Adrenal gland (tissue), 12 donors: ENCODE results near the gene THRB. TPM values are rescaled to one million over a fixed set of nuclear protein-coding genes. Genes with fewer than 3 reads are reported as not detected.

ENCODE experiments used
- DNase-seq, 7 donors: peaks; one replicate each; pipeline ENCODE4 v3.0.0-alpha.2; 2019 to 2020
- H3K27ac ChIP-seq, 5 donors: fragments of 200-600 bp; sonication (generic) in 4 of 5; 1 replicate in 3 of 5; 2 replicates in 2 of 5; pipeline versions ENCODE4 v1.5.1 to v1.8.0; 2016 to 2020; ENCODE audit warnings: mild to moderate bottlenecking in 1 of 5
- H3K27me3 ChIP-seq: fragments of 200-600 bp; 2 replicates; pipeline ENCODE4 v1.8.0; 2021
- H3K36me3 ChIP-seq, 2 donors: fragments of 200-600 bp; replicated peaks in 1 of 2; 1 replicate in 1 of 2; 2 replicates in 1 of 2; pipeline versions ENCODE4 v1.5.1 to v1.8.0; 2018 to 2022
- H3K4me1 ChIP-seq, 2 donors: fragments of 200-600 bp; replicated peaks in 1 of 2; 1 replicate in 1 of 2; 2 replicates in 1 of 2; pipeline versions ENCODE4 v1.5.1 to v1.8.0; 2018 to 2021
- H3K4me3 ChIP-seq, 4 donors: fragments of 200-600 bp; sonication (generic) in 3 of 4; one replicate each; pipeline ENCODE4 v1.5.1; 2016 to 2018
- H3K9me3 ChIP-seq, 3 donors: fragments of 200-600 bp; sonication (generic) in 1 of 3; replicated peaks in 1 of 3; 1 replicate in 2 of 3; 2 replicates in 1 of 3; pipeline versions ENCODE4 v1.5.1 to v1.8.0; 2016 to 2021
- POLR2A ChIP-seq, 2 donors: fragments of 450-650 bp; IDR thresholded peaks; one replicate each; pipeline ENCODE4 v1.6.1; 2017; ENCODE audit warnings: antibody characterized with exemption in 2 of 2, mild to moderate bottlenecking in 2 of 2, moderate library complexity in 1 of 2
- WGBS, 4 donors: extraction: QIAGEN DNeasy Blood & Tissue Kit in 2 of 4; methylation state at CpG; one replicate each; pipeline versions ENCODE4 v1.1.5 to v1.1.7; 2013 to 2017; 5-methylcytosine and 5-hydroxymethylcytosine counted together
- intact Hi-C, 2 donors: fragments of 100-400 bp; cut with DNase I; formaldehyde crosslinking; loops; one replicate each; pipeline versions ENCODE4 v1.14.1 to v1.15.0; 2022 to 2023
- polyA plus RNA-seq, 3 donors: library from polyadenylated mRNA; stranded (reverse); fragments of 200-250 nt in 2 of 3; fragments of 350-450 nt in 1 of 3; fragmentation: Illumina TruSeq in 1 of 3; extraction: RNeasy Lipid Tissue Mini Kit (QIAGEN cat#74804) in 1 of 3; gene quantifications; one replicate each; pipeline ENCODE4 v1.2.3, GENCODE V29; 2013 to 2014
- total RNA-seq, 9 donors: library from RNA; depleted of rRNA in 4 of 9; stranded (reverse); fragments of >200 nt in 4 of 9; fragments of 120-200 nt in 1 of 9; fragmentation: NEBNext Ultra II Directional in 1 of 9; extraction: Animal tissue kit (Norgen Biotek cat#: 25700) in 1 of 9; gene quantifications; one replicate each; pipeline versions ENCODE4 v1.1.0 to v1.2.4, GENCODE V29; 2013 to 2023
- TF ChIP-seq, protein P1 (sequence below), 6 experiments: fragments of 450-650 bp in 4 of 6; fragments of 200-600 bp in 2 of 6; sonication (generic) in 1 of 6; IDR thresholded peaks; 1 replicate in 5 of 6; 2 replicates in 1 of 6; pipeline versions ENCODE4 v1.5.1 to v1.8.0; 2016 to 2021; ENCODE audit warnings: antibody characterized with exemption in 6 of 6, mild to moderate bottlenecking in 2 of 6, moderate library complexity in 1 of 6
- donor health status: healthy with polysubstance abuse.
- donor health status: Bipolar disorder and iron deficiency.
- donor health status: DM: yes; HTN: yes; CAD: no.
- donor health status: DM: no; HTN: no; CAD: no.
- donor health status: DM: no; HTN: no; CAD: no.
- donor health status: DM: yes; HTN: yes; CAD: no.

Gene THRB
- total and polyA plus RNA-seq, 12 donors = 3.0 to 30.7 (median 13.5) TPM

DNA sequence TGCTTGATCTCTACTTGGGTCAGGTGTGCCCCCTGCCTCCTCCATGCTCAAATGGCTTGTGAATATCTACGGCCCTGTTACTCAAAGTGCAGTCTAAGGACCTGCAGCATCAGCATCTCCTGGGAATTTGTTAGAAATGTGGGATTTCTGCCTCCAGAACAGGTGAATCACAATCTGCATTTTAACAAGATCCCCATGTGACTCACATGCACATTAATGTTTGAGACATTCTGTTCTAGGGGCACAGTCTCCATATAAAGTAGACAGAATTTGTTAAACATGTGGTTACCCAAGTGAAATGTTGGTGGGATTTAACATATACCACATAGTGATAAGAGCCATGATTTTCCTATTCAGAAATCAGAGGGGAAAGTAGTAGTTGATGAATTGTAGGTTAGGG, 293.3 kb downstream of the THRB start:
- H3K9me3 ChIP-seq = no peaks in the 10 kb centered on the region
- DNase-seq = no peak
- WGBS, 4 donors = 78 to 98% (median 94%) methylated on average over 1 of the region's 1 CpG
- no peak for TF ChIP-seq POLR2A (IDR thresholded peaks at IDR 0.05)
- TF ChIP-seq, protein P1, sequence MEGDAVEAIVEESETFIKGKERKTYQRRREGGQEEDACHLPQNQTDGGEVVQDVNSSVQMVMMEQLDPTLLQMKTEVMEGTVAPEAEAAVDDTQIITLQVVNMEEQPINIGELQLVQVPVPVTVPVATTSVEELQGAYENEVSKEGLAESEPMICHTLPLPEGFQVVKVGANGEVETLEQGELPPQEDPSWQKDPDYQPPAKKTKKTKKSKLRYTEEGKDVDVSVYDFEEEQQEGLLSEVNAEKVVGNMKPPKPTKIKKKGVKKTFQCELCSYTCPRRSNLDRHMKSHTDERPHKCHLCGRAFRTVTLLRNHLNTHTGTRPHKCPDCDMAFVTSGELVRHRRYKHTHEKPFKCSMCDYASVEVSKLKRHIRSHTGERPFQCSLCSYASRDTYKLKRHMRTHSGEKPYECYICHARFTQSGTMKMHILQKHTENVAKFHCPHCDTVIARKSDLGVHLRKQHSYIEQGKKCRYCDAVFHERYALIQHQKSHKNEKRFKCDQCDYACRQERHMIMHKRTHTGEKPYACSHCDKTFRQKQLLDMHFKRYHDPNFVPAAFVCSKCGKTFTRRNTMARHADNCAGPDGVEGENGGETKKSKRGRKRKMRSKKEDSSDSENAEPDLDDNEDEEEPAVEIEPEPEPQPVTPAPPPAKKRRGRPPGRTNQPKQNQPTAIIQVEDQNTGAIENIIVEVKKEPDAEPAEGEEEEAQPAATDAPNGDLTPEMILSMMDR (IDR thresholded peaks at IDR 0.05) = no peak
- no peak overlapping the region for H3K4me3 ChIP-seq
- H3K36me3 ChIP-seq = no peaks in the 10 kb centered on the region
- H3K27me3 ChIP-seq = no peaks in the 10 kb centered on the region
- intact Hi-C loops = no loop called here
- peaks cover 0 to 5% of the 10 kb centered on the region in 2 donors for H3K4me1 ChIP-seq
- H3K27ac ChIP-seq = no peak overlapping the region

DNA sequence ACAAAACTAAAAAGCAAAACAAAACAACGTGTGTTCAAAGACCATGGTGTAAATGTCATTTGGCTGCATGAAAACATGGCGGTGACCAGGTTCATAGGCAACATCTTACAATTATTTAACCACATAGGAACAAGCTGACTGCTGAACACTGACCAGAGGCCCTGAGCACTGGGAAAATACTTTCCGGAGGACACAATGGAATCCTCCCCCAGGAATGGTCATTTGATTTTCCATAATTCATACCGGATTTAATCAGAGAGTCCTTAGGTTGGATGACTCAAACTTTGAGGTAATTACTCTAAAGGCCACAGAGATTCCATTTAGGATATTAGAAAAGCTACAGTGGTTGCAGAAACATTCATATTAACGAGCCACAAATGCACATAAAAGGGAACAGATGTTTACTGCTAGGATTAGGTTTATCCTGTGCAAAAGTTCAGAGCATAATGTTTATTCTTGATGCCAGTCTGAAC, 294.8 kb downstream of the THRB start:
- 68 to 79% (median 72%) methylated on average over 5 of the region's 5 CpGs for WGBS, 4 donors
- Histone ChIP-seq H3K4me3 (no peak overlapping the region), H3K4me1 (peaks cover 0 to 5% of the 10 kb centered on the region in 2 donors), H3K36me3 (no peaks in the 10 kb centered on the region), H3K27me3 (no peaks in the 10 kb centered on the region), H3K27ac (no peak overlapping the region), H3K9me3 (no peaks in the 10 kb centered on the region)
- no peak for DNase-seq
- intact Hi-C loops = no loop called here
- TF ChIP-seq POLR2A (IDR thresholded peaks at IDR 0.05) = no peak
- TF ChIP-seq, protein P1 (IDR thresholded peaks at IDR 0.05) = no peak

DNA sequence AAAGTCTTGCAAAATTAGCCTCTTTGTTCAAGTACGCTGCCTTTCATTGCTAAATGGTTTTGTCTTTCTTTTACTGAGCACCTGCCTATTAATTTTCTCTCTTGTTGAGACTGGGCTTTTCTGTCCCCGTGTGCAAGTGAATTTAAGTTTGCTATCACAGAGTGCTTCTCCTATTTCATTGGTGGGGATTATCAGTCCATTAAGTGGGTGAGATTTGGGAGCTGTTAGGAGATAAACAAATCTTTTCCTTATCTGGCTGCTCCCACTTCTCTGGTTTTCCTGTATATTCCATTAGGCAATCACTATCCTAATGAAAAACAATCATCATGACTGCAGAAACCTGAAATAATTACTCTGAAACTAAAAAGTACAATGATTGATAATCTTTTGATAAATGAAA, 295.4 kb downstream of the THRB start:
- Histone ChIP-seq H3K27ac (no peak overlapping the region), H3K4me1 (peaks cover 0 to 5% of the 10 kb centered on the region in 2 donors), H3K9me3 (no peaks in the 10 kb centered on the region), H3K36me3 (no peaks in the 10 kb centered on the region), H3K4me3 (no peak overlapping the region), H3K27me3 (no peaks in the 10 kb centered on the region)
- WGBS, 4 donors = 84 to 94% (median 87%) methylated on average over 2 of the region's 2 CpGs
- no peak for DNase-seq
- intact Hi-C loops = no loop called here
- TF ChIP-seq POLR2A (IDR thresholded peaks at IDR 0.05) = no peak
- TF ChIP-seq, protein P1 (IDR thresholded peaks at IDR 0.05) = no peak

DNA sequence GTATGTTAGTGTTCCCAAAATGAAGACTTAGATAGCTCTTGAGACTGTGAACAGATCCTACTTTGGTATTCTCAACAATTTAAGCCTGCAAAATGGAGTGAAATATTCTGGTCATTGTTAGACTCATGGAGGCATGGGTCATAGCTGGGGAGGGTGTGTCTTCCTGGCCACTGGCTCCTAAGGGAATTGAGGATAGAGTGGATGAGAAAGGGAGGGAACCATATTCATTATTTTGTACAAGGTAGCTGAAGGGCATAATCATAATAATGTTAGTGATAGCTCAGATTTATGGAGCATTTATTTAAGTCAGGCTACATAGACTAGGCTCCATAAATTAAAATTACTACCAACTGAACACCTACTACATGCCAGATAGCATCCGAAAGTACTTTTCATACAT, 295.9 kb downstream of the THRB start:
- Histone ChIP-seq H3K9me3 (no peaks in the 10 kb centered on the region), H3K4me3 (no peak overlapping the region), H3K27me3 (no peaks in the 10 kb centered on the region), H3K27ac (no peak overlapping the region), H3K4me1 (peaks cover 0 to 5% of the 10 kb centered on the region in 2 donors), H3K36me3 (no peaks in the 10 kb centered on the region)
- 80 to 100% (median 97%) methylated on average over 1 of the region's 1 CpG for WGBS, 4 donors
- no peak for DNase-seq
- TF ChIP-seq POLR2A (IDR thresholded peaks at IDR 0.05) = no peak
- intact Hi-C loops = no loop called here

DNA sequence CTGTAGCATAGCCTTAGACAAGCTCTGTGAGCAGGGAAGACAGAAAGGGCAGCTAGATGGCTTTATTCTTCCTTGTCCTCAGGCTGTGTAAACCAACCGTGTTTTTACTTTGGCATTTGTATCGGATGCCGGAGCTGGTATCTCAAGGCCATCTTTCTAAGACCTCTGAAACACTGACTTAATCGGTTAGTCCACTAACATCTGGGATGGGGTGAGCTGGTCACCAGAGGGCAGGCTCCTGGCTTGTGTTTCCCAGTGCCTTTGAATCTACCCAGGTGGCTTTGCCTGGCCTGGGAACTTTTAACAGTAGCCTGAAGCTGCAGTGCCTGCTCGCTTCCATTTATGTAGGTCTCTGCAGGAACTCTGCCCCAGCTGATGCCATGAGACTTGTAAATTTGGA, 296.8 kb downstream of the THRB start:
- no peaks in the 10 kb centered on the region for H3K9me3 ChIP-seq
- H3K4me1 ChIP-seq = peaks cover 0 to 5% of the 10 kb centered on the region in 2 donors
- 39 to 67% (median 61%) methylated on average over 5 of the region's 5 CpGs for WGBS, 4 donors
- no peaks in the 10 kb centered on the region for H3K27me3 ChIP-seq
- intact Hi-C loops = no loop called here
- no peaks in the 10 kb centered on the region for H3K36me3 ChIP-seq
- DNase-seq = peak in 3 of 7 donors; percentile 13 to 29 (median 16)
- H3K4me3 ChIP-seq = no peak overlapping the region
- TF ChIP-seq POLR2A (IDR thresholded peaks at IDR 0.05) = no peak
- TF ChIP-seq, protein P1 (IDR thresholded peaks at IDR 0.05) = no peak
- H3K27ac ChIP-seq = no peak overlapping the region
